SK-N-SH (cell line): ENCODE measurements around the gene GLRA1. TPM values are rescaled to one million over a fixed set of nuclear protein-coding genes. Genes with fewer than 3 reads are reported as not detected.

Source experiments
- CTCF ChIA-PET: fragments of 300-600, 350-600 bp; formaldehyde crosslinking; extraction: SDS; loops from one replicate; lab custom pipeline; 2021; lab: Yijun Ruan, JAX
- POLR2A ChIA-PET: fragments of 350-600 bp; sonication (Branson Sonifier 250); formaldehyde crosslinking; extraction: SDS; loops from one replicate; lab custom pipeline; 2020; ENCODE audit warnings: antibody characterized with exemption, inconsistent platforms; lab: Yijun Ruan, JAX
- DNase-seq: peaks from one replicate; pipeline ENCODE4 v3.0.0; 2012
- H2AFZ ChIP-seq: fragments of 200-600 bp; sonication (generic); 2 replicates; pipeline ENCODE4 v1.8.1; 2016; ENCODE audit warnings: antibody characterized with exemption, mild to moderate bottlenecking, low read depth
- H3F3A ChIP-seq: fragments of 200-600 bp; sonication (generic); replicated peaks from 2 replicates; pipeline ENCODE3; 2016; ENCODE audit warnings: antibody characterized with exemption, mild to moderate bottlenecking; ENCODE audit not compliant: insufficient read depth
- H3K27ac ChIP-seq, 2 experiments: fragments of 200-500 bp in 1 of 2; fragments of 200-600 bp in 1 of 2; sonication (Bioruptor generic) in 1 of 2; sonication (generic), shearing (Covaris generic) in 1 of 2; 2 replicates each; pipeline versions ENCODE4 v1.5.1 to v1.6.1; 2014 to 2016; ENCODE audit warnings: low read depth in 2 of 2, inconsistent platforms in 1 of 2, low read length in 1 of 2, mild to moderate bottlenecking in 1 of 2, mixed read lengths in 1 of 2
- H3K27me3 ChIP-seq: fragments of 200-600 bp; sonication (generic), shearing (Covaris generic); 2 replicates; pipeline ENCODE4 v1.6.1; 2016; ENCODE audit warnings: mixed run types; ENCODE audit not compliant: insufficient read depth
- H3K36me3 ChIP-seq, 2 experiments: fragments of 200-500 bp in 1 of 2; fragments of 200-600 bp in 1 of 2; sonication (Bioruptor generic) in 1 of 2; sonication (generic) in 1 of 2; replicated peaks in 1 of 2; 2 replicates each; pipeline versions ENCODE3 to v1.5.1; 2014 to 2016; ENCODE audit warnings: low read length in 1 of 2, mild to moderate bottlenecking in 1 of 2; ENCODE audit not compliant: insufficient read depth in 2 of 2, control insufficient read depth in 1 of 2
- H3K4me1 ChIP-seq, 2 experiments: fragments of 200-500 bp in 1 of 2; fragments of 200-600 bp in 1 of 2; sonication (Bioruptor generic) in 1 of 2; sonication (generic), shearing (Covaris generic) in 1 of 2; 2 replicates each; pipeline versions ENCODE4 v1.5.1 to v1.6.1; 2014 to 2016; ENCODE audit warnings: low read depth in 1 of 2, low read length in 1 of 2, mixed run types in 1 of 2; ENCODE audit not compliant: insufficient read depth in 2 of 2, control insufficient read depth in 1 of 2
- H3K4me2 ChIP-seq: fragments of 200-600 bp; sonication (generic), shearing (Covaris generic); 2 replicates; pipeline ENCODE4 v1.6.1; 2017; ENCODE audit warnings: mixed run types
- H3K4me3 ChIP-seq, 2 experiments: fragments of 200-500 bp in 1 of 2; fragments of 200-600 bp in 1 of 2; sonication (Bioruptor generic) in 1 of 2; sonication (generic), shearing (Covaris generic) in 1 of 2; 2 replicates each; pipeline versions ENCODE4 v1.5.1 to v1.8.1; 2014 to 2016; ENCODE audit warnings: low read depth in 2 of 2, inconsistent platforms in 1 of 2, low read length in 1 of 2, mild to moderate bottlenecking in 1 of 2, mixed read lengths in 1 of 2, moderate library complexity in 1 of 2
- H3K79me2 ChIP-seq: fragments of 200-600 bp; sonication (generic); 2 replicates; pipeline ENCODE4 v1.8.1; 2017; ENCODE audit warnings: mild to moderate bottlenecking; ENCODE audit not compliant: insufficient read depth
- H3K9ac ChIP-seq: fragments of 200-600 bp; sonication (generic); 2 replicates; pipeline ENCODE4 v1.6.1; 2017; ENCODE audit warnings: mixed run types
- H3K9me2 ChIP-seq: fragments of 200-600 bp; sonication (generic); 2 replicates; pipeline ENCODE4 v1.6.1; 2017; ENCODE audit warnings: mixed run types
- H3K9me3 ChIP-seq: fragments of 200-600 bp; sonication (generic); 2 replicates; pipeline ENCODE4 v1.6.1; 2017; ENCODE audit warnings: mixed run types, mild to moderate bottlenecking, moderate library complexity
- H4K20me1 ChIP-seq: fragments of 200-600 bp; sonication (generic); 2 replicates; pipeline ENCODE4 v1.6.1; 2017; ENCODE audit warnings: mild to moderate bottlenecking, mixed run types; ENCODE audit not compliant: insufficient read depth
- ELF1 ChIP-seq: IDR thresholded peaks from 2 replicates; pipeline ENCODE4 v1.4.0; 2012
- IRF3 ChIP-seq: fragments of 150-350 bp; IDR thresholded peaks from 2 replicates; pipeline ENCODE4 v1.6.1; 2016; ENCODE audit warnings: mild to moderate bottlenecking, low read depth, low read length
- JUND ChIP-seq: IDR thresholded peaks from 2 replicates; pipeline ENCODE4 v1.4.0; 2012
- MXI1 ChIP-seq: IDR thresholded peaks from 2 replicates; pipeline ENCODE4 v1.6.1; 2012; ENCODE audit warnings: mild to moderate bottlenecking, low read depth, low read length, improper control_type of control experiment
- PBX3 ChIP-seq: IDR thresholded peaks from 2 replicates; pipeline ENCODE4; 2012
- POLR2AphosphoS5 ChIP-seq: IDR thresholded peaks from 2 replicates; pipeline ENCODE4 v1.6.1; 2012; ENCODE audit warnings: low read depth, low read length
- RCOR1 ChIP-seq: fragments of 150-350 bp; IDR thresholded peaks from 2 replicates; pipeline ENCODE4 v1.6.1; 2017; ENCODE audit warnings: antibody characterized with exemption, low read length
- RXRA ChIP-seq: IDR thresholded peaks from 2 replicates; pipeline ENCODE4 v1.4.0; 2012; ENCODE audit warnings: low read depth, mild to moderate bottlenecking, borderline replicate concordance
- SIN3A ChIP-seq: IDR thresholded peaks from 2 replicates; pipeline ENCODE4 v1.6.1; 2012; ENCODE audit warnings: low read depth, mild to moderate bottlenecking, low read length, moderate library complexity, borderline replicate concordance
- TAF1 ChIP-seq: IDR thresholded peaks from 2 replicates; pipeline ENCODE4 v1.6.1; 2012; ENCODE audit warnings: low read depth, mild to moderate bottlenecking, low read length, moderate library complexity, borderline replicate concordance
- TEAD4 ChIP-seq: IDR thresholded peaks from 2 replicates; pipeline ENCODE4 v1.4.0; 2012; ENCODE audit warnings: mild to moderate bottlenecking, borderline replicate concordance; ENCODE audit not compliant: insufficient read depth
- WGBS: methylation state at CpG from one replicate; pipeline ENCODE4 v1.1.6; 2017; ENCODE audit warnings: low lambda C conversion rate; 5-methylcytosine and 5-hydroxymethylcytosine counted together
- polyA plus RNA-seq, 3 experiments: library from polyadenylated mRNA; depleted of rRNA; stranded (reverse); fragments of >200 nt; gene quantifications; 2 replicates each; pipeline ENCODE4 v1.2.3, GENCODE V29; 2012
- TF ChIP-seq, protein P1 (sequence below): IDR thresholded peaks from 2 replicates; pipeline ENCODE4 v1.4.0; 2012; ENCODE audit warnings: low read depth, borderline replicate concordance
- TF ChIP-seq, protein P2 (sequence below): fragments of 150-350 bp; IDR thresholded peaks from 2 replicates; pipeline ENCODE4 v1.6.1; 2017; ENCODE audit warnings: antibody characterized with exemption, low read length, low read depth, borderline replicate concordance

The GLRA1 gene
- polyA plus RNA-seq, 1 of the 3 experiments (the other 2 are of a cell fraction), result not detected

GRCh38 chr5:151950706-151951105 is 26.1 kb upstream of the GLRA1 start (continued):
- TF ChIP-seq, protein P1, sequence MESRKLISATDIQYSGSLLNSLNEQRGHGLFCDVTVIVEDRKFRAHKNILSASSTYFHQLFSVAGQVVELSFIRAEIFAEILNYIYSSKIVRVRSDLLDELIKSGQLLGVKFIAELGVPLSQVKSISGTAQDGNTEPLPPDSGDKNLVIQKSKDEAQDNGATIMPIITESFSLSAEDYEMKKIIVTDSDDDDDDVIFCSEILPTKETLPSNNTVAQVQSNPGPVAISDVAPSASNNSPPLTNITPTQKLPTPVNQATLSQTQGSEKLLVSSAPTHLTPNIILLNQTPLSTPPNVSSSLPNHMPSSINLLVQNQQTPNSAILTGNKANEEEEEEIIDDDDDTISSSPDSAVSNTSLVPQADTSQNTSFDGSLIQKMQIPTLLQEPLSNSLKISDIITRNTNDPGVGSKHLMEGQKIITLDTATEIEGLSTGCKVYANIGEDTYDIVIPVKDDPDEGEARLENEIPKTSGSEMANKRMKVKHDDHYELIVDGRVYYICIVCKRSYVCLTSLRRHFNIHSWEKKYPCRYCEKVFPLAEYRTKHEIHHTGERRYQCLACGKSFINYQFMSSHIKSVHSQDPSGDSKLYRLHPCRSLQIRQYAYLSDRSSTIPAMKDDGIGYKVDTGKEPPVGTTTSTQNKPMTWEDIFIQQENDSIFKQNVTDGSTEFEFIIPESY, result no peak
- TF ChIP-seq, protein P2, sequence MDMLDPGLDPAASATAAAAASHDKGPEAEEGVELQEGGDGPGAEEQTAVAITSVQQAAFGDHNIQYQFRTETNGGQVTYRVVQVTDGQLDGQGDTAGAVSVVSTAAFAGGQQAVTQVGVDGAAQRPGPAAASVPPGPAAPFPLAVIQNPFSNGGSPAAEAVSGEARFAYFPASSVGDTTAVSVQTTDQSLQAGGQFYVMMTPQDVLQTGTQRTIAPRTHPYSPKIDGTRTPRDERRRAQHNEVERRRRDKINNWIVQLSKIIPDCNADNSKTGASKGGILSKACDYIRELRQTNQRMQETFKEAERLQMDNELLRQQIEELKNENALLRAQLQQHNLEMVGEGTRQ, result no peak
- TF ChIP-seq TAF1, result no peak
- no peak for TF ChIP-seq SIN3A
- TF ChIP-seq TEAD4, result no peak
- no peak for TF ChIP-seq PBX3

- no peaks in the 10 kb centered on the region for H3K36me3 ChIP-seq
- H3K9ac ChIP-seq, result no peak overlapping the region
- no peaks in the 10 kb centered on the region for H4K20me1 ChIP-seq
- H3K9me3 ChIP-seq, result no peaks in the 10 kb centered on the region
- no peaks in the 10 kb centered on the region for H3K79me2 ChIP-seq
- no peak overlapping the region for H3K4me3 ChIP-seq
- CTCF ChIA-PET, result interaction anchor here (1.4 to 1.5 kb wide), 2 partner anchors 14 to 26 kb away, joined by 3 to 6 read pairs; no protein-coding TSS in a partner anchor
- H3F3A ChIP-seq, result no peaks in the 10 kb centered on the region
- no peaks in the 10 kb centered on the region for H3K9me2 ChIP-seq
- no peak overlapping the region for H2AFZ ChIP-seq
- no peaks in the 10 kb centered on the region for H3K4me1 ChIP-seq
- H3K27me3 ChIP-seq, result no peaks in the 10 kb centered on the region
- H3K27ac ChIP-seq, result no peak overlapping the region
- TF ChIP-seq RCOR1, result no peak
- no peak for TF ChIP-seq POLR2AphosphoS5
- TF ChIP-seq RXRA, result no peak
- no peak for TF ChIP-seq ELF1
- no peak for TF ChIP-seq MXI1
- no peak for TF ChIP-seq SIN3A
- TF ChIP-seq IRF3, result no peak
- TF ChIP-seq JUND, result no peak
- TF ChIP-seq, all 33 proteins: peak for 0
- no peak overlapping the region for H3K4me2 ChIP-seq
- WGBS, result 19% methylated on average over 5 of the region's 5 CpGs
- POLR2A ChIA-PET, result no interaction called here
- DNase-seq, result no peak
These were observed 25.2 kb upstream of the GLRA1 start for GRCh38 chr5:151949701-151950308.
